HL-60/S4 treated with phorbol 12-myristate 13-acetate at 8.2 ng/mL for 4 days and 3 days (cell line): ENCODE data around the gene GCH1.
"Not testable (repeated sequence)": the region's sequence is repeated elsewhere in the genome, so short reads cannot be mapped to it uniquely, and the experiment has no call there.

Experiments
- in situ Hi-C: fragments of 300-500 bp; cut with MboI; formaldehyde crosslinking; loops from 2 replicates; pipeline ENCODE4 v1.15.0; 2022; ENCODE audit warnings: low sequenced_read_pairs

GCH1 gene, protein sequence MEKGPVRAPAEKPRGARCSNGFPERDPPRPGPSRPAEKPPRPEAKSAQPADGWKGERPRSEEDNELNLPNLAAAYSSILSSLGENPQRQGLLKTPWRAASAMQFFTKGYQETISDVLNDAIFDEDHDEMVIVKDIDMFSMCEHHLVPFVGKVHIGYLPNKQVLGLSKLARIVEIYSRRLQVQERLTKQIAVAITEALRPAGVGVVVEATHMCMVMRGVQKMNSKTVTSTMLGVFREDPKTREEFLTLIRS

DNA sequence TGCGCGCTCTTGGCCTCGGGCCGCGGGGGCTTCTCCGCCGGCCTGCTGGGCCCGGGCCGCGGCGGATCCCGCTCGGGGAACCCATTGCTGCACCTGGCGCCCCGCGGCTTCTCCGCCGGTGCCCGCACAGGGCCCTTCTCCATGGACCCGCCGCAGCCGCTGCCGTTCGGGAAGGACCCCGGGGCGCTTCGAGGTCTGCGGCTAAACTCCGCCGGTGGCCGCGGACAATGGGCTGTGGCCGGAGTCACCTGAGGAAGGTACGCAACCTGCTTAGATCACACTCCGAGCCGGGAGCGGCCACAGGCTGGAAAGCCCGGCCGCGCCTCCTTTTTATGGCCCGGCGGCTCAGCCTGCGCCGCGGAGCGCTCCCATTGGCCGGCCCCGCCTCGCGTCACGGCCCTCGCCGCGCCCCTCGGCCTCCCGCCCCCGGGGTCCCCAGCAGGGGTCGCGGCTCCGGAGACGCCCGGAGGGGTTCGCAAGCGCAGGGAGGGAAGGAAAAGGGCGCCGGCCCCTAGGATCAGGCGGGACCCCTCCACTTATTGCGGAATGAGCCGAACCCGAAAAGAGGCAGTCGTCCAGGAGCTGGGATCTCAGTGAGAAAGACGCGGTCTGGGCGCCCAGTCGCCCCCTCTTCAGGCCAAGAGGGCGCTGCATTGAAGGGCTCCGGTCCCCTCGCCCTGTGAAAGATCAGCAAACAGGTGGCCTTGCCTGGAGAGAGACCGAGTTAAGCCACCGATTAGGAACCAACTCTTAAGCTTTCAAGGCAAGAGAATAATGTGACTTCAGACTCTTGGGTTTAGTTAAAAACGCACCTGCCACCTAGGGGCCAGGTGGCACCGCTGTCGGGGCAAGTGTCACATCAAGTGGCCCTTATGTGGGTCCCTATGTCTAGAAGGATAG lies at the start of gene GCH1:
GCH1 (minus strand) TSS at position 306 of the 900 bp plus-strand sequence; CDS start at position 143, 163 bp downstream.
- in situ Hi-C loops = no loop called here

GRCh38 chr14:54947230-54947629 lies 44.6 kb upstream of the GCH1 start:
- in situ Hi-C loops = no loop called here

DNA sequence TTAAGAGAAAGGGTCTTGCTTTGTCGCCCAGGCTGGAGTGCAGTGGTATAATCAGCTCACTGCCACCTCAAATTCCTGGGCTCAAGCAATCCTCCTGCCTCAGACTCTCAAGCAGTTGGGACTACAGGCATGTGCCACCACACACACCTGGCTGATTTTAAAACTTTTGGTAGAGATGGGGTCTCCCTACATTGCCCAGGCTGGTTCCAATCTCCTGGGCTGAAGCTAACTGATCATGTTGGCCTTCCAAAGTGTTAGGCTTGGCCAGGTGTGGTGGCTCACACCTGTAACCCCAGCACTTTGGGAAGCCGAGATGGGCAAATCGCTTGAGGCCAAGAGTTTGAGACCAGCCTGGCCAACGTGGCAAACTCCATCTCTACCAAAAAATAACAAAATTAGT lies 43.9 kb upstream of the GCH1 start:
- in situ Hi-C loops = no loop called here

DNA sequence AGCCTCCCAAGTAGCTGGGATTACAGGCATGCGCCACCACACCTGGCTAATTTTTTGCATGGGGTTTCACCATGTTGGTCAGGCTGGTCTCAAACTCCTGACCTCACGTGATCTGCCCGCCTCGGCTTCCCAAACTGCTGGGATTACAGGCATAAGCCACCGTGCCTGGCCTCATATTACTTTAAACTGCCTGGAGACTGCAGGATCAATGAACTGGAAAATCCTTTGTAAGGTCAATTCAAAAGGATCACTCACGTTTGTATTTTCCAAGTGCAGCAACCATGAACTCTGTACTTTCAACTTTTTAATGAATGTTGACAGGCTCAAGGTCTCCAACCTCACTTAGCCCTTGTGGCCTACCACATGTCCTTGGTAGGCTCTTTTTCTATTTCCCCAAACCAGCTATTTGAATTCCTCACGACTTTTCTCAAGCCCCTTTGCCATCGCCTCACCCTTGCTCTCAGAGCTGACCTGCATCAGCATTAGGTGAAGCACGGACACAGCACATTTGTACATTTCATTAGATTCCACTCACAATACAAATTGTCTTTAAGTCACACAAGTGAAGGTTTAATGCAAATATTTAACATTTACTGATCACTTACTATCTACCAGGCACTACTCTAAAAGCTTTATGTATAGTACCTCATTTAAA lies 42.2 kb upstream of the GCH1 start:
- in situ Hi-C loops = no loop called here

- in situ Hi-C loops = no loop called here
These were observed 40.3 kb upstream of the GCH1 start for GRCh38 chr14:54942913-54943312.

DNA sequence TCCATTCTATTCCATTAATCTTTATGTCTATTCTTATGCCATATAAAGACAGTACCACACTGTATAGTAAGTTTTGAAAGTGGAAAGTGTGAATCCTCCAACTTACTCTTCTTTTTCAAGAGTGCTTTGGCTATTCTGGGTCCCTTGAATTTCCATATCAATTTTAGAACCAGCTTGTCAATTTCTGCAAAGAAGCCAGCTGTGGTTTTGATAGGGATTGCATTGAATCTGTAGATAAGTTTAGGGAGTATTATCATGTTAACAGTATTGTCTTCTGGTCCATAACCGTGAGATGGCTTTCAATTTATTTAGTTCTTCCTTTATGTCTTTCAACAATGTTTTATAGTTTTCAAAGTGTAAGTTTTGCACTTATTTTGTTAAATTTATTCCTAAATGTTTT lies 34.2 kb upstream of the GCH1 start:
- in situ Hi-C loops = no loop called here

DNA sequence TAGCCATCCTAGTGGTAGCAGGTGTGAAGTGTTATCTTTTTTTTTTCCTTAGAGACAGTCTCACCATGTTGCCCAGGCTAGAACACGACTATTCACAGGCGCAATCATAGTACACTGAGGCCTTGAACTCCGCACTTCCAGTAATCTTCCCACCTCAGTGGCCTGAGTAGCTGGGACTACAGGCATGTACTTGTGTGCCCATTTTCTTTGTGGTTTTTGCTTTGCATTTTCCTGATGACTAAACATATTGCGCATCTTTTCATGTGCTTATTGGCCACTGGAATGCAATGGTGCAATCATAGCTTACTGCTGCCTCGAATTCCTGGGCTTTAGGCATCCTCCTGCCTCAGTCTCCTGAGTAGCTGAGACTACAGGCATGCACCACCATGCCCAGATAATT lies 33.3 kb upstream of the GCH1 start:
- in situ Hi-C loops = no loop called here

GRCh38 chr14:54935100-54935499 lies 32.5 kb upstream of the GCH1 start:
- in situ Hi-C loops = no loop called here

- in situ Hi-C loops = no loop called here
These were observed 30.4 kb upstream of the GCH1 start for GRCh38 chr14:54933006-54933405.

GRCh38 chr14:54931598-54932340 lies 29.1 kb upstream of the GCH1 start:
- in situ Hi-C loops = no loop called here

DNA sequence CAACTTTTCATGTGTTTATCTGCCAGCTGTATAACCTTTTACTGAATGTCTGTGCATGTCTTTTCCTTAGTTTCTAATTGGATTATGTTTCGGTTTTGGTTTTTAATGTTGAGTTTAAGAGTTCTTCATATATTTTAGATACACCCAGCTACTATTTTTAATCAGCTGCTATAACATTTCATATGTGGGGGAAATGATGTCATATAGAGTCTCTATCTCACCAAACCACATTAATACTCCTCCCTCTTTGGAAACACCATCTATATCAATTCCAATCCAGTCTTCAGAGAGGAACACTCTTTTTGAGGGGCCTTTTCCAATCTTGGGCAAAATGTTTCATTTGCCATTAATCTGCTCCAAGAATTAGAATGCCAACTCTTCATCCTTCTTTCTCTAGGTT lies 28.5 kb upstream of the GCH1 start:
- in situ Hi-C loops = no loop called here

DNA sequence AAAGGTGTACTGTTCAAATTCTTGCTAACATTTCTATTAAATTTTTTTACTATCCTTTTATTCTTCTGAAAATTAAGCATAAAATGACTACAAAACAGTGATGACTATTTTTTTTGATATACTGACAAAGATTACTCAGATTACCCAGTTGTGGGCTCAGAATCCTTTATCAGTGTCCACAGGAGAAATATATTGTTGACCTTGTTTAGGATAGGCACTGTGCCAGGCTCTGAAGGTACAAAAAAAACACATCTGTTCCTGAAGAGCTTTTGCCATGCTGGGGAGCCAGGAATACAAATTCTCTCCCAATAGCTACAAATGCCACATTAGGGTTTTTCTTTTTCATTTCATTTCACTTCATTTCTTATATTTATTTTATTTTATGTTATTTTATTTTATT lies 26.9 kb upstream of the GCH1 start:
- in situ Hi-C loops = no loop called here

DNA sequence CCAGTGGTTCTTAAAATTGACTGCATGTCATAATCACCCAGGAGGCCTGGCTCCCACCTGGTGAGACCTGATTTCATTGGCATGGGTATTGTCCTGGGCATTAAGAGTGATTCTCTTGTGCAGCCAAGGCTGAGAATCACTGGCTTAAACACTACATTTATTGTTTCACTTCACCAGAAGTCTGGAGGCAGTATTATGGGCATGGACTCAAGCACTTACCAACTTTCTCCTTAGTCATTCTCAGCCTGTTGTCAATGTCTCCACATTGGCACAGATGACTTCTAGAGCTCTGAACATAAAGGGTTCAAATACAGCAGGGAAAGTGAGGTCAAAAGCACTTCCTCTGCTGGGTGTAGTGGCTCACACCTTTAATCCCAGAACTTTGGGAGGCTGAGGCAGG lies 25.6 kb upstream of the GCH1 start:
- in situ Hi-C loops = no loop called here

- in situ Hi-C loops = no loop called here
These were observed 24.9 kb upstream of the GCH1 start for GRCh38 chr14:54927551-54927950.

DNA sequence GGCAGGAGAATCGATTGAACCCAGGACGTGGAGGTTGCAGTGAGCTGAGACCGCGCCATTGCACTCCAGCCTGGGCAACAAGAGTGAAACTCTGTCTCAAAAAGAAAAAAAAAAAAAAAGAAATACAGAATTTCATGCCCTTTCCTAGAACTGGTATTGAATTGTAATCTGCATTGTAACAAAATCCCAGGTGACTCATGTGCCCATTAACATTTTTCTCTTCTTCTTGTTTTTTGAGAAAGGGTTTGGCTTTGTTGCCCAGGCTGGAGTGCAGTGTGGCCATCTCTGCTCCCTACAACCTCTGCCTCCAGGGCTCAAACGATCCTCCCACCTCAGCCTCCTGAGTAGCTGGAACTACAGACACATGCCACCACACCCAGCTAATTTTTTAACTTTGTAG lies 23.9 kb upstream of the GCH1 start:
- in situ Hi-C loops = not testable (repeated sequence)

DNA sequence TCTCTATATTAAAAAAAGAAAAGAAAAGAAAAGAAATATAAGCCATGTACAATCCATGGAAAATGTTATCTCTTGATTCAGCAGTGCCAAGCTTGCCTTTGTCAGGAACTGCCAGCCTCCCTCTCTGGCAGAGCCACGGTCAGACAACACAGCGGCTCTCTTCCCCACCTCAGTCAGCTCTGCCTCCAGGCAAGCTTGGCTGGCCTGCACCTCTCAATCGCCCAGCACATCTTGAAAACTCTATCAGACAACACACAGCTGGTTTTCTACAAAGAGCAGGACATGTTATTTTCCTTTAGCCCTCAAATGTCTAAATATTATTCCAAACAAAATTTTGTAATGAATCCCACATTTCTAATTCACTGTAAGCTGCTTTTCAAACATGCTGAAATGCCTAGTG lies 20.0 kb upstream of the GCH1 start:
- in situ Hi-C loops = no loop called here

- in situ Hi-C loops = no loop called here
These were observed 17.4 kb upstream of the GCH1 start for GRCh38 chr14:54920052-54920451.

GRCh38 chr14:54919330-54919729 lies 16.7 kb upstream of the GCH1 start:
- in situ Hi-C loops = no loop called here

- in situ Hi-C loops = no loop called here
These were observed 15.8 kb upstream of the GCH1 start for GRCh38 chr14:54918427-54918826.

DNA sequence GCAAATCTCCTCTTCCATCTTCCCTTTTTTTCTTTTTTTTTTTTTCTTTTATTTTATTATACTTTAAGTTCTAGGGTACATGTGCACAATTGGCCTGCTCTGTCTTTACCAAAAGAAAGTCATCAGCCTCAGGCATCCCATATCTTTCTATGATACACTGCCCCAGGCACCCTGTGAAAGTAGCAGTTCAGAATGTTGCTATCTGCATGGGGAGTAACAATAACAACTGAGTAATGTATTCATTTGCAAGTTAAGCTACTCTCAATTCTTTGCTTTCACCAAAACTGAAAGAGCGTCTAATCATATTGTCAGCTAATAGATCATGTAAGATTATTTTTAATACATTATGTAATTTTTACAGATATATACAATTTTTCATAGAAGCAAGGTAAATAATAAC lies 13.5 kb upstream of the GCH1 start:
- in situ Hi-C loops = no loop called here
